Stomach (tissue), 4 donors: ENCODE results near the gene FAM177B.

Experiments
- EP300 ChIP-seq: sonication (generic); formaldehyde crosslinking; IDR thresholded peaks from one replicate; pipeline ENCODE4 v1.6.1; 2017; ENCODE audit warnings: antibody characterized with exemption
- POLR2A ChIP-seq, 4 donors: fragments of 450-650 bp; IDR thresholded peaks; one replicate each; pipeline ENCODE4 v1.6.1; 2016; ENCODE audit warnings: antibody characterized with exemption in 4 of 4, control low read depth in 2 of 4, mild to moderate bottlenecking in 1 of 4, moderate library complexity in 1 of 4
- TF ChIP-seq, protein P1 (sequence below), 7 experiments: fragments of 450-650 bp in 4 of 7; fragments of 200-600 bp in 3 of 7; sonication (generic) in 3 of 7; IDR thresholded peaks; one replicate each; pipeline ENCODE4 v1.5.1; 2016 to 2019; ENCODE audit warnings: antibody characterized with exemption in 7 of 7, control low read depth in 2 of 7, mild to moderate bottlenecking in 1 of 7

DNA sequence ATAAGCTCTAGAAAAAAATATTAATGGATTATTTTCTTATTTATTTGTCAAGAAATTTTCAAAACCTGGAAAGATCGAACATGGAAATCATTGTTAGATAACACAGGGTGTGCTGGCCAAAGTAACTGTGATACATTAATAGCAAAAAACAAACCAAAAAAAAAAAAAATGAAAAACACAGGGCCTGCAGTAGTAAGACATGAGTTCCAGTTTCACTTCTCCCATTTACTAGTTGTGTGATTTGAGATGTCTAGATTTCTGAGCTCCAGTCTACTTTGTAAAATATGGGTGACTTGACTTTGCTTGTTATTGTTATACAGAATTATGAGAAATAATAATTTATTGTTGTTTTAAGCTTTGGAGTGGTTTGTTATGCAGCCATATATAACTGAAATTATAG, 13.6 kb downstream of the FAM177B start:
- TF ChIP-seq POLR2A (IDR thresholded peaks at IDR 0.05): no peak
- TF ChIP-seq, protein P1, sequence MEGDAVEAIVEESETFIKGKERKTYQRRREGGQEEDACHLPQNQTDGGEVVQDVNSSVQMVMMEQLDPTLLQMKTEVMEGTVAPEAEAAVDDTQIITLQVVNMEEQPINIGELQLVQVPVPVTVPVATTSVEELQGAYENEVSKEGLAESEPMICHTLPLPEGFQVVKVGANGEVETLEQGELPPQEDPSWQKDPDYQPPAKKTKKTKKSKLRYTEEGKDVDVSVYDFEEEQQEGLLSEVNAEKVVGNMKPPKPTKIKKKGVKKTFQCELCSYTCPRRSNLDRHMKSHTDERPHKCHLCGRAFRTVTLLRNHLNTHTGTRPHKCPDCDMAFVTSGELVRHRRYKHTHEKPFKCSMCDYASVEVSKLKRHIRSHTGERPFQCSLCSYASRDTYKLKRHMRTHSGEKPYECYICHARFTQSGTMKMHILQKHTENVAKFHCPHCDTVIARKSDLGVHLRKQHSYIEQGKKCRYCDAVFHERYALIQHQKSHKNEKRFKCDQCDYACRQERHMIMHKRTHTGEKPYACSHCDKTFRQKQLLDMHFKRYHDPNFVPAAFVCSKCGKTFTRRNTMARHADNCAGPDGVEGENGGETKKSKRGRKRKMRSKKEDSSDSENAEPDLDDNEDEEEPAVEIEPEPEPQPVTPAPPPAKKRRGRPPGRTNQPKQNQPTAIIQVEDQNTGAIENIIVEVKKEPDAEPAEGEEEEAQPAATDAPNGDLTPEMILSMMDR (IDR thresholded peaks at IDR 0.05): no peak
- no peak for TF ChIP-seq EP300
